ENCODE results near the gene ANKS1B. TPM values are rescaled to one million over a fixed set of nuclear protein-coding genes. Genes with fewer than 3 reads are reported as not detected.

ANKS1B gene
- total RNA-seq, 4 donors from 2014 or later: 14.0 to 38.4 (median 28.6) TPM

- Histone ChIP-seq H3K4me1 (no peaks in the 10 kb centered on the region), H3K27ac (no peak overlapping the region), H3K27me3 (no peaks in the 10 kb centered on the region), H3K9me3 (no peaks in the 10 kb centered on the region), H3K4me3 (no peak overlapping the region), H3K36me3 (no peaks in the 10 kb centered on the region)
- no peak for DNase-seq (ENCODE audit: low spot score in 2 of 2)
- whole genome bisulfite sequencing, 2 donors: 71 to 75% methylated on average over 7 of the region's 7 CpGs
- TF ChIP-seq CTCF (IDR thresholded peaks at IDR 0.05) (no peak), EP300 (IDR thresholded peaks at IDR 0.05) (no peak), POLR2A (IDR thresholded peaks at IDR 0.05) (no peak)
These were observed 594.0 kb downstream of the ANKS1B start for GRCh38 chr12:99390707-99391106.

- DNase-seq (ENCODE audit: low spot score in 2 of 2): no peak
- 84 to 98% methylated on average over 3 of the region's 3 CpGs for WGBS, 2 donors
These were observed 595.0 kb downstream of the ANKS1B start for GRCh38 chr12:99389751-99390150.

GRCh38 chr12:99388671-99389195 is 596.0 kb downstream of the ANKS1B start:
- TF ChIP-seq EP300 (IDR thresholded peaks at IDR 0.05) (no peak), POLR2A (IDR thresholded peaks at IDR 0.05) (no peak), CTCF (IDR thresholded peaks at IDR 0.05) (no peak)
- no peak for DNase-seq (ENCODE audit: low spot score in 2 of 2)
- WGBS, 2 donors: 50 to 64% methylated on average over 1 of the region's 1 CpG
- Histone ChIP-seq H3K27me3 (no peaks in the 10 kb centered on the region), H3K9me3 (no peaks in the 10 kb centered on the region), H3K36me3 (no peaks in the 10 kb centered on the region), H3K4me1 (no peaks in the 10 kb centered on the region), H3K4me3 (no peak overlapping the region), H3K27ac (no peak overlapping the region)

More at GRCh38 chr12:99389751-99390150, 595.0 kb downstream of the ANKS1B start:
- no peak overlapping the region for H3K27ac ChIP-seq
- no peaks in the 10 kb centered on the region for H3K36me3 ChIP-seq
- no peak overlapping the region for H3K4me3 ChIP-seq
- H3K9me3 ChIP-seq: no peaks in the 10 kb centered on the region
- no peak for TF ChIP-seq CTCF (IDR thresholded peaks at IDR 0.05)
- no peak for TF ChIP-seq POLR2A (IDR thresholded peaks at IDR 0.05)
- no peak for TF ChIP-seq EP300 (IDR thresholded peaks at IDR 0.05)
- no peaks in the 10 kb centered on the region for H3K4me1 ChIP-seq
- no peaks in the 10 kb centered on the region for H3K27me3 ChIP-seq

- Histone ChIP-seq H3K9me3 (no peaks in the 10 kb centered on the region), H3K4me3 (no peak overlapping the region), H3K36me3 (no peaks in the 10 kb centered on the region), H3K27me3 (no peaks in the 10 kb centered on the region), H3K4me1 (no peaks in the 10 kb centered on the region), H3K27ac (no peak overlapping the region)
- no peak for TF ChIP-seq EP300 (IDR thresholded peaks at IDR 0.05)
- TF ChIP-seq CTCF (IDR thresholded peaks at IDR 0.05): no peak
- WGBS, 2 donors: 74 to 80% methylated on average over 4 of the region's 4 CpGs
- no peak for DNase-seq (ENCODE audit: low spot score in 2 of 2)
These were observed 597.1 kb downstream of the ANKS1B start for GRCh38 chr12:99387661-99388060.

- no peak overlapping the region for H3K27ac ChIP-seq
- 48 to 54% methylated on average over 2 of the region's 2 CpGs for WGBS, 2 donors
These were observed 597.8 kb downstream of the ANKS1B start for GRCh38 chr12:99386907-99387306.

More at GRCh38 chr12:99386907-99387306, 597.8 kb downstream of the ANKS1B start:
- H3K36me3 ChIP-seq: no peaks in the 10 kb centered on the region
- no peaks in the 10 kb centered on the region for H3K27me3 ChIP-seq
- DNase-seq (ENCODE audit: low spot score in 2 of 2): no peak
- H3K9me3 ChIP-seq: no peaks in the 10 kb centered on the region
- no peaks in the 10 kb centered on the region for H3K4me1 ChIP-seq
- no peak overlapping the region for H3K4me3 ChIP-seq
- TF ChIP-seq CTCF (IDR thresholded peaks at IDR 0.05): no peak
- no peak for TF ChIP-seq EP300 (IDR thresholded peaks at IDR 0.05)
- no peak for TF ChIP-seq POLR2A (IDR thresholded peaks at IDR 0.05)
